ENCODE results near the gene SCO2. TPM values are rescaled to one million over a fixed set of nuclear protein-coding genes. Genes with fewer than 3 reads are reported as not detected.
"Not testable (repeated sequence)": the region's sequence is repeated elsewhere in the genome, so short reads cannot be mapped to it uniquely, and the experiment has no call there.

The SCO2 gene
- total and polyA plus RNA-seq, 2 of the 13 experiments (the other 11 are each of a cell fraction or from before 2014, with no cell fraction given) = 0.32 to 3.7 TPM

GRCh38 chr22:50541667-50542026, 16.2 kb upstream of the SCO2 start:
- H2AFZ ChIP-seq (ENCODE audit: low read length); H3K36me3 ChIP-seq (replicated peaks in 1 of 2; ENCODE audit: control insufficient read depth in 1 of 2, insufficient read depth in 2 of 2, low read length in 2 of 2); in situ Hi-C loops (cut with HindIII; ENCODE audit: extremely low pct_ligation_motif_present, low pct_unique_long_range_greater_than_20kb); H3K4me3 ChIP-seq (replicated peaks in 1 of 3; ENCODE audit: insufficient read depth in 1 of 3, low read depth in 2 of 3, low read length in 3 of 3); H4K20me1 ChIP-seq (ENCODE audit: insufficient read depth, low read length); H3K27ac ChIP-seq (ENCODE audit: extremely low read length, insufficient read depth, low read length); BruUV-seq (replicated peaks); H3K9me3 ChIP-seq (ENCODE audit: low read length); intact Hi-C loops (cut with micrococcal nuclease; ENCODE audit: unreplicated experiment); H3K9ac ChIP-seq (ENCODE audit: insufficient read depth, low read depth, low read length); H3K79me2 ChIP-seq (ENCODE audit: insufficient read depth, low read length); TF ChIP-seq FOXA1 (IDR thresholded peaks at IDR 0.05): not testable (repeated sequence)
- ATAC-seq (peak; percentile 34; the same call in 1 of the 3 replicates), DNase-seq (ENCODE audit: low spot score) (peak; percentile 66), FAIRE-seq (peak; percentile 30)
- POLR2A ChIA-PET = interaction anchor here (0.9 to 2.2 kb wide), 4 partner anchors 10 to 27 kb away, joined by 3 to 8 read pairs (median 6); partner anchors contain the start of gene SCO2
- peaks cover 2 to 20% of the 10 kb centered on the region in 2 experiments for H3K27me3 ChIP-seq (ENCODE audit: control insufficient read depth in 1 of 2, insufficient read depth in 2 of 2, low read length in 2 of 2)
- H3K4me1 ChIP-seq (ENCODE audit: insufficient read depth, low read length) = peaks cover 38% of the 10 kb centered on the region
- peak overlapping the region; percentile 42; the same call in 1 of the 2 replicates for H3K4me2 ChIP-seq (ENCODE audit: low read depth, low read length)
- CTCF ChIA-PET (ENCODE audit: low intra/inter-chr PET ratio, low total read pairs) = interaction anchor here (1.2 kb wide), 1 partner anchor 34 kb away, joined by 3 read pairs; no protein-coding TSS in a partner anchor
- 4% methylated on average over 5 of the region's 5 CpGs for WGBS (ENCODE audit: low lambda C conversion rate)
- peak; percentile 26; the same call in 1 of the 2 replicates for TF ChIP-seq RCOR2 (CRISPR knock-in tag; IDR thresholded peaks at IDR 0.05)
- TF ChIP-seq FOXP4 (CRISPR knock-in tag; IDR thresholded peaks at IDR 0.05) = peak; percentile 17; the same call in 1 of the 2 replicates
- TF ChIP-seq SAP130 (CRISPR knock-in tag; IDR thresholded peaks at IDR 0.05; ENCODE audit: low read depth) = peak; percentile 41
- peak; percentile 24; the same call in 1 of the 2 replicates for TF ChIP-seq FOXA1 (CRISPR knock-in tag; IDR thresholded peaks at IDR 0.05)
- TF ChIP-seq ATF4 (CRISPR knock-in tag; IDR thresholded peaks at IDR 0.05) = 0 out of 4 replicates have a peak, but pooled peaks of 1 of the 2 experiments have one; percentile 11
- TF ChIP-seq FOSL1 (CRISPR knock-in tag; IDR thresholded peaks at IDR 0.05; ENCODE audit: borderline replicate concordance) = peak; percentile 80
- TF ChIP-seq ZGPAT (CRISPR knock-in tag; IDR thresholded peaks at IDR 0.05) = peak; percentile 44; the same call in 1 of the 2 replicates
- peak; percentile 97 for TF ChIP-seq FOSL2 (CRISPR knock-in tag; IDR thresholded peaks at IDR 0.05)
- peak; percentile 38; the same call in 1 of the 2 replicates for TF ChIP-seq TBX2 (CRISPR knock-in tag; IDR thresholded peaks at IDR 0.05; ENCODE audit: borderline replicate concordance)
- TF ChIP-seq ZNF644 (CRISPR knock-in tag; IDR thresholded peaks at IDR 0.05; ENCODE audit: low read depth) = 0 out of 2 replicates have a peak, but pooled peaks have one; percentile 43
- peak; percentile 73 for TF ChIP-seq ATF3 (CRISPR knock-in tag; IDR thresholded peaks at IDR 0.05)
- TF ChIP-seq PAXIP1 (CRISPR knock-in tag; conservative IDR thresholded peaks at IDR 0.05) = 0 out of 2 replicates have a peak, but pooled peaks have one; percentile 29

Data from HepG2 (cell line).